Heart left ventricle (tissue), 16 donors: Measurements from ENCODE around the gene PPP1R7. TPM values are rescaled to one million over a fixed set of nuclear protein-coding genes. Genes with fewer than 3 reads are reported as not detected.

Experiments used
- ATAC-seq, 4 donors: fragments of 200-7000 bp; cut with Tn5 transposase; one replicate each; pipeline ENCODE4 v1.9.1; 2020 to 2022; ENCODE audit warnings: moderate library complexity in 4 of 4, mild to moderate bottlenecking in 3 of 4, moderate number of reproducible peaks in 1 of 4
- DNase-seq, 5 donors: peaks; one replicate each; pipeline ENCODE4 v3.0.0-alpha.2; 2020
- H3K27ac ChIP-seq, 12 donors: fragments of 200-600 bp; sonication (generic) in 4 of 12; one replicate each; pipeline versions ENCODE4 v1.5.0 to v1.8.0; 2016 to 2022; ENCODE audit warnings: mild to moderate bottlenecking in 2 of 12
- H3K27me3 ChIP-seq, 9 donors: fragments of 200-600 bp; sonication (generic) in 2 of 9; one replicate each; pipeline versions ENCODE4 v1.5.1 to v1.8.0; 2016 to 2022; ENCODE audit warnings: mild to moderate bottlenecking in 3 of 9
- H3K36me3 ChIP-seq, 9 donors: fragments of 200-600 bp; sonication (generic) in 2 of 9; one replicate each; pipeline versions ENCODE4 v1.5.0 to v1.8.0; 2018 to 2022; ENCODE audit warnings: mild to moderate bottlenecking in 2 of 9
- H3K4me1 ChIP-seq, 12 donors: fragments of 200-600 bp; sonication (generic) in 4 of 12; one replicate each; pipeline versions ENCODE4 v1.5.0 to v1.8.0; 2016 to 2022; ENCODE audit warnings: mild to moderate bottlenecking in 3 of 12
- H3K4me3 ChIP-seq, 12 donors: fragments of 200-600 bp; sonication (generic) in 4 of 12; one replicate each; pipeline versions ENCODE4 v1.5.0 to v1.8.0; 2017 to 2022; ENCODE audit warnings: mild to moderate bottlenecking in 9 of 12, moderate library complexity in 4 of 12
- H3K9me3 ChIP-seq, 12 donors: fragments of 200-600 bp; sonication (generic) in 4 of 12; one replicate each; pipeline versions ENCODE4 v1.5.0 to v1.8.0; 2016 to 2022; ENCODE audit warnings: mild to moderate bottlenecking in 1 of 12
- CTCF ChIP-seq, 12 donors: fragments of 200-600 bp; sonication (generic) in 4 of 12; IDR thresholded peaks; one replicate each; pipeline versions ENCODE4 v1.5.0 to v1.8.0; 2018 to 2022; ENCODE audit warnings: antibody characterized with exemption in 12 of 12, mild to moderate bottlenecking in 5 of 12
- POLR2A ChIP-seq, 2 donors: fragments of 450-650 bp; IDR thresholded peaks; one replicate each; pipeline ENCODE4 v1.6.1; 2017; ENCODE audit warnings: antibody characterized with exemption in 2 of 2, mild to moderate bottlenecking in 2 of 2, moderate library complexity in 2 of 2
- WGBS, 4 donors: extraction: QIAGEN DNeasy Blood & Tissue Kit in 2 of 4; methylation state at CpG; one replicate each; pipeline versions ENCODE4 v1.1.5 to v1.1.7; 2013 to 2018; 5-methylcytosine and 5-hydroxymethylcytosine counted together
- intact Hi-C, 10 donors: fragments of 100-400 bp; cut with DNase I; formaldehyde crosslinking; loops; one replicate each; pipeline versions ENCODE4 v1.11.1 to v1.14.2; 2022
- polyA plus RNA-seq, 2 donors: library from polyadenylated mRNA; stranded (reverse); fragments of 200-250 nt; gene quantifications; one replicate each; pipeline ENCODE4 v1.2.3, GENCODE V29; 2013
- total RNA-seq, 9 donors: library from RNA; depleted of rRNA in 2 of 9; stranded (reverse); fragments of >200 nt in 2 of 9; fragmentation: NEBNext Ultra II Directional in 3 of 9; extraction: Animal tissue kit (Norgen Biotek cat#: 25700) in 3 of 9; gene quantifications; one replicate each; pipeline versions ENCODE4 v1.1.0 to v1.2.4, GENCODE V29; 2016 to 2023
- donor health status: ischemic (EF 13 %, LVEDD 7.1; RV severe dilation, severe dysfunction).
- donor health status: healthy with polysubstance abuse.
- donor health status: DM: no; HTN: yes; CAD: no.
- donor health status: DM: no; HTN: no; CAD: no.
- donor health status: ischemic (EF 25% LVEDD 6.9; RV normal size, moderate dysfunction).
- donor health status: ischemic (EF 25% LVEDD 5.7; RV mildly dilated, moderate dysfunction).
- donor health status: healthy.
- donor health status: DM: yes; HTN: yes; CAD: no.
- donor health status: ischemic (EF 35%, LVEDD 5.7; RV mildly dilated, moderate dysfunction).
- donor health status: nonischemic (EF 11% LVEDD 7.7; RV severe dilation, severe dysfunction).
- donor health status: DM: yes; HTN: yes; CAD: no.
- donor health status: PGD.
- donor health status: ischemic (EF 29% LVEDD 5.4; RV normal size, mild dysfunction).
- donor health status: nonischemic (EF 23%, LVEDD 6.1; RV moderate dilation, normal function).

PPP1R7 gene
- total and polyA plus RNA-seq, 11 donors, result 66.7 to 110 (median 79.8) TPM

DNA sequence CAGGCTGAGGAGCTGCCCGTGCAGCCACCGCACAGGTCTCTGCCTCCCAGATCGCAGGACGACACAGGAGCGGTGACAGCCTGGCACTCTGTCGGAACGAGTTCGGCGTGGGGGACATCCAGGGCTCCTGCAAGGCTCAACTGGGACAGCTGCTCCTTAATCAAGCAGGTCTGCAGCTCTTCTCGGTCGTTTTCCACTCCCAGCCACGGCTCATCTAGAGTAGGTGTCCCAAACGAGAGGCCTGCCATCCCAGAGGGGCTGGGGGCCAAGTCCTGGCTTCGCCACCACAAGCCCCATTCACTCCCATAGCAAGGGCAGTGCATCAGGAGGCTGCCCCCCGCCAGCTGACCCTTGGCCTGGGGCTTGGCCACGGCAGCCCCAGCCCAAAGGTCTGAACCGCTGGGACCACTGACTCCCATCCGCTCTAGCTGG lies 23.5 kb upstream of the PPP1R7 start:
- Histone ChIP-seq H3K4me1 (no peaks in the 10 kb centered on the region), H3K27ac (no peak overlapping the region), H3K4me3 (no peak overlapping the region), H3K36me3 (peaks cover 0 to 3% (median 0%) of the 10 kb centered on the region in 9 donors), H3K9me3 (no peaks in the 10 kb centered on the region), H3K27me3 (no peaks in the 10 kb centered on the region)
- intact Hi-C loops, result no loop called here
- DNase-seq (no peak), ATAC-seq (no peak)
- 94 to 97% (median 95%) methylated on average over 4 to 18 of the region's 18 CpGs for WGBS, 4 donors
- TF ChIP-seq CTCF (IDR thresholded peaks at IDR 0.05) (no peak), POLR2A (IDR thresholded peaks at IDR 0.05) (no peak)

DNA sequence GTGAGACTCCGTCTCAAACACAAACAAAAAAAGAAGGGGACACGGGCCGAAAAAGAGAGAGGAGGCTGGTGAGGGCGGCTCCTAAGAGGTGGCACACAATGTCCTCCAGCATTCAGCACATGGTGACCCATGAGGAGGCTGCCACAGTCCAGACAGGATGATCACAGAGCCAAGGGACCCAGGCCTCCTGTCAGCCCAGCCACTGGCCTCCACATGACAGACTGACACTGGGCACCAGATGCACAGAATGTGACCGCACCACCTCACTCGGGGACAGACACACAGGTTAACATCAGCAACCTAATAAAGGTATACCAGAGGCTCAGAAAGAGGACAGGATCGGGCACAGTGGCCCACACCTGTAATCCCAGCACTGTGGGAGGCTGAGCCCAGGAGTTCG lies 22.0 kb upstream of the PPP1R7 start:
- ATAC-seq (no peak), DNase-seq (no peak)
- intact Hi-C loops, result no loop called here
- Histone ChIP-seq H3K4me3 (no peak overlapping the region), H3K36me3 (no peaks in the 10 kb centered on the region), H3K9me3 (no peaks in the 10 kb centered on the region), H3K27me3 (no peaks in the 10 kb centered on the region), H3K4me1 (no peaks in the 10 kb centered on the region), H3K27ac (no peak overlapping the region)
- 93 to 97% (median 97%) methylated on average over 8 of the region's 8 CpGs for WGBS, 4 donors
- TF ChIP-seq CTCF (IDR thresholded peaks at IDR 0.05), result no peak
- no peak for TF ChIP-seq POLR2A (IDR thresholded peaks at IDR 0.05)

- no peaks in the 10 kb centered on the region for H3K36me3 ChIP-seq
- intact Hi-C loops, result no loop called here
- H3K9me3 ChIP-seq, result no peaks in the 10 kb centered on the region
- H3K27me3 ChIP-seq, result no peaks in the 10 kb centered on the region
- 84 to 94% (median 91%) methylated on average over 12 of the region's 12 CpGs for WGBS, 4 donors
- no peak for DNase-seq
- H3K4me3 ChIP-seq, result no peak overlapping the region
- no peaks in the 10 kb centered on the region for H3K4me1 ChIP-seq
- ATAC-seq, result no peak
- no peak overlapping the region for H3K27ac ChIP-seq
- TF ChIP-seq POLR2A (IDR thresholded peaks at IDR 0.05) (no peak), CTCF (IDR thresholded peaks at IDR 0.05) (no peak)
Observed at GRCh38 chr2:241129086-241129871, 21.0 kb upstream of the PPP1R7 start.

DNA sequence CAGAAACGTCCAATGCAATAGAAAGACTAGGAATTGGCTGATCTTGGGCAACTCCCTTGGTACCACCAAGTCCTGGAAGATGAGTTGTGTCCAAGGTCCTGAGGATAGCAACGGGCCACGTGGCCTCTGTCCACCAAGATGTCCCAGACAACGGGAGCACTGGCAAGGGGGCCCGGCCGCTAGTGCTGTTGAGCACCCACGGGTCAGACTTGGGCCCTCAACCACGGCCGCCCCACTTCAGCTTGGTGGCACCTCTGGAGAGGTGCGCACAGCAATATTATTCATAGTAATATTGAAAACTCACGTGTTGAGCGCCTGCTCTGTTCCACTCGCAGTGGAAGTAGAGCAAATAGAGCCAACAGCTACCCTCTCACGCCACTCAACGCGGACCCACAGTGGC lies 20.0 kb upstream of the PPP1R7 start:
- no peak for DNase-seq
- 89 to 95% (median 92%) methylated on average over 13 to 16 of the region's 16 CpGs for WGBS, 4 donors
- H3K4me3 ChIP-seq, result no peak overlapping the region
- no peaks in the 10 kb centered on the region for H3K27me3 ChIP-seq
- no peaks in the 10 kb centered on the region for H3K4me1 ChIP-seq
- no peak overlapping the region for H3K27ac ChIP-seq
- no peak for ATAC-seq
- no peak for TF ChIP-seq CTCF (IDR thresholded peaks at IDR 0.05)
- TF ChIP-seq POLR2A (IDR thresholded peaks at IDR 0.05), result no peak
- H3K36me3 ChIP-seq, result no peaks in the 10 kb centered on the region
- H3K9me3 ChIP-seq, result no peaks in the 10 kb centered on the region
- intact Hi-C loops, result no loop called here
